MCF 10A (cell line): ENCODE results near the gene IL36RN. TPM values are rescaled to one million over a fixed set of nuclear protein-coding genes. Genes with fewer than 3 reads are reported as not detected.

Experiments
- BruUV-seq: library from RNA; stranded (reverse); fragments of 400-500 nt; replicated peaks from 2 replicates; lab custom pipeline; 2021; lab: Mats Ljungman, UMichigan
- CTCF ChIA-PET: fragments of 300-600 bp; sonication (Branson Sonifier 250); formaldehyde crosslinking; extraction: SDS; loops from one replicate; lab custom pipeline; 2021; ENCODE audit warnings: antibody characterized with exemption, inconsistent platforms; lab: Yijun Ruan, JAX
- POLR2A ChIA-PET: fragments of 300-600, 350-650 bp; sonication (Branson Sonifier 250); formaldehyde crosslinking; extraction: SDS; loops from one replicate; lab custom pipeline; 2020; ENCODE audit warnings: antibody characterized with exemption, inconsistent platforms; lab: Yijun Ruan, JAX
- DNase-seq: peaks from one replicate; pipeline ENCODE4 v3.0.0-alpha.2; 2018; ENCODE audit not compliant: unreplicated experiment
- H3K27ac Mint-ChIP-seq: one replicate; pipeline ENCODE4 v1.8.0; 2022; ENCODE audit warnings: mild to moderate bottlenecking, low read depth, mixed read lengths; ENCODE audit not compliant: unreplicated experiment
- H3K27me3 Mint-ChIP-seq: one replicate; pipeline ENCODE4 v1.8.0; 2022; ENCODE audit warnings: mixed read lengths; ENCODE audit not compliant: insufficient read depth, unreplicated experiment
- H3K36me3 Mint-ChIP-seq: one replicate; pipeline ENCODE4 v1.8.0; 2022; ENCODE audit warnings: mild to moderate bottlenecking, moderate library complexity, mixed read lengths; ENCODE audit not compliant: insufficient read depth, unreplicated experiment
- H3K4me1 Mint-ChIP-seq: one replicate; pipeline ENCODE4 v1.8.0; 2022; ENCODE audit warnings: mixed read lengths; ENCODE audit not compliant: insufficient read depth, unreplicated experiment
- H3K4me3 Mint-ChIP-seq: one replicate; pipeline ENCODE4 v1.8.0; 2022; ENCODE audit warnings: mild to moderate bottlenecking, moderate library complexity, mixed read lengths; ENCODE audit not compliant: unreplicated experiment
- H3K9me3 Mint-ChIP-seq: one replicate; pipeline ENCODE4 v1.8.0; 2022; ENCODE audit warnings: mixed read lengths; ENCODE audit not compliant: unreplicated experiment
- intact Hi-C: fragments of 100-400 bp; cut with micrococcal nuclease; formaldehyde crosslinking; loops from 2 replicates; pipeline ENCODE4 v1.14.1; 2022
- total RNA-seq: library from RNA; stranded (reverse); gene quantifications from 2 replicates; pipeline ENCODE4 v1.2.3, GENCODE V29; 2022
- TF ChIP-seq, protein P1 (sequence below): fragments of 200-600 bp; IDR thresholded peaks from one replicate; pipeline ENCODE4 v1.8.0; 2022; ENCODE audit warnings: antibody characterized with exemption, mild to moderate bottlenecking; ENCODE audit not compliant: unreplicated experiment

Gene IL36RN
- total RNA-seq, 1 experiment from 2014 or later = not detected

DNA sequence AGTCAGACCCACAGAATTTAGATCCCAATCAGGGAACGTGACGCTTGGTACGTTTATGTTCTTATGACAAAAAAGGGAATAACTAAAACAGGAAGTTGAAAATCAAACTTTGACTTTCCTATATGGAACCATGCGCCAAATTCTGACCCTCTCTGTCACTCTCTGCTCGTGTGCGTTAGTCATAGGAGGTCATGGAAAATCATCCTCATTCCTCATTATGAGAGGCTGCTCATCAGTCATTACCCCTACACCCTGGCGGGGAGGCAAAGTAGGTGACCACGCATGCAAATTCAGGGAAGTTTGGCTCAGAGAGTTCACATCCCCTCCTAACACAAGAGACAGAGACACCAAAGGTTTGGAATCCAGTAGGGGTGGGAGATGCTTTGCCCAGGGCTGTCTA lies 24.3 kb downstream of the IL36RN start:
- TF ChIP-seq, protein P1, sequence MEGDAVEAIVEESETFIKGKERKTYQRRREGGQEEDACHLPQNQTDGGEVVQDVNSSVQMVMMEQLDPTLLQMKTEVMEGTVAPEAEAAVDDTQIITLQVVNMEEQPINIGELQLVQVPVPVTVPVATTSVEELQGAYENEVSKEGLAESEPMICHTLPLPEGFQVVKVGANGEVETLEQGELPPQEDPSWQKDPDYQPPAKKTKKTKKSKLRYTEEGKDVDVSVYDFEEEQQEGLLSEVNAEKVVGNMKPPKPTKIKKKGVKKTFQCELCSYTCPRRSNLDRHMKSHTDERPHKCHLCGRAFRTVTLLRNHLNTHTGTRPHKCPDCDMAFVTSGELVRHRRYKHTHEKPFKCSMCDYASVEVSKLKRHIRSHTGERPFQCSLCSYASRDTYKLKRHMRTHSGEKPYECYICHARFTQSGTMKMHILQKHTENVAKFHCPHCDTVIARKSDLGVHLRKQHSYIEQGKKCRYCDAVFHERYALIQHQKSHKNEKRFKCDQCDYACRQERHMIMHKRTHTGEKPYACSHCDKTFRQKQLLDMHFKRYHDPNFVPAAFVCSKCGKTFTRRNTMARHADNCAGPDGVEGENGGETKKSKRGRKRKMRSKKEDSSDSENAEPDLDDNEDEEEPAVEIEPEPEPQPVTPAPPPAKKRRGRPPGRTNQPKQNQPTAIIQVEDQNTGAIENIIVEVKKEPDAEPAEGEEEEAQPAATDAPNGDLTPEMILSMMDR = no peak
- DNase-seq = no peak
- Mint-ChIP-seq H3K4me3 (no peak overlapping the region), H3K36me3 (no peaks in the 10 kb centered on the region), H3K27me3 (no peaks in the 10 kb centered on the region), H3K4me1 (peaks cover 33% of the 10 kb centered on the region), H3K9me3 (no peaks in the 10 kb centered on the region), H3K27ac (no peak overlapping the region)
- no TSS peak for BruUV-seq
- ChIA-PET POLR2A (interaction anchor here (0.7 kb wide), 1 partner anchor 33 kb away, joined by 3 read pairs; no protein-coding TSS in a partner anchor), CTCF (interaction anchor here (0.6 to 12.2 kb wide), 7 partner anchors 19 to 306 kb away, joined by 3 to 267 read pairs (median 5); no protein-coding TSS in a partner anchor)
- intact Hi-C loops = loop anchor here (5.0 kb wide), 1 partner anchor 309 kb away; no protein-coding TSS in a partner anchor

DNA sequence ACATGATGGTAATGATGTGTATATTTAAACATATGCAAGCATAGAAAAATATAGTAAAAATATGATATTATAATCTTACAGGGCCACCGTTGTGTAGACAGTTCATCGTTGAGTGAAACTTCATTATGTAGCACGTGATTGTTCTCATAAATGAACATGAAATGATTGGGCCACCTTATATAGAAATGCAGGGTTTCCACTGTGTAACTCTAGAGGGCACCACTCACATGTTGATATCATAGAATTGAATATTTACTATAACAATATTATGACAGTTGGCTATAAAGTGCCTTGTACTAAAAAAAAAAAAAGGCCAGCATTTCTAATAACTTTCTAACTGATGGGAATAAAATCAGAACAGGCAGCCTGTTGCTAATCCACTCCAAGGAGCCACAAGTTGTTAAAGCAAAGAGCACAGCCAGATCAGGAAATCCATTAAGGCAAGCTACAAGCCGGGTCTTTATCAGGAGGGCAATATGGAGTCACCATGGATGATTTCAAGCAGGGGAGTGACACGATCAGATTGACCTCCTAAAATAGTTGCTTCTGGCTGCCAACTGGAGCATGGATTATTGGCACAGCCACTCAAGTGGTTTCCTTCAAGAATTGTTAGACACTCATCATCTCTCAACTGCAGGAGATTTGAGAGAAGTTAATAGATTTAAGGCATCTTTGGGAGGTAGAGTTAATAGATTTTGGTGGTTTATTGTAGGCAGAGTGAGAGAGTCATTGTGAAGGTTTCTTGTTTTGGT lies 25.4 kb downstream of the IL36RN start:
- BruUV-seq = no TSS peak
- Mint-ChIP-seq H3K27me3 (no peaks in the 10 kb centered on the region), H3K27ac (no peak overlapping the region), H3K9me3 (no peaks in the 10 kb centered on the region), H3K4me1 (peaks cover 22% of the 10 kb centered on the region), H3K4me3 (no peak overlapping the region), H3K36me3 (no peaks in the 10 kb centered on the region)
- ChIA-PET POLR2A (interaction anchor here (0.6 to 2.0 kb wide), 6 partner anchors 21 to 114 kb away, joined by 3 to 13 read pairs (median 4); no protein-coding TSS in a partner anchor), CTCF (interaction anchor here (0.6 to 12.2 kb wide), 16 partner anchors 9 to 355 kb away, joined by 3 to 267 read pairs (median 4); no protein-coding TSS in a partner anchor)
- intact Hi-C loops = loop anchor here (1.0 to 5.0 kb wide), 2 partner anchors 115 to 308 kb away; no protein-coding TSS in a partner anchor
- TF ChIP-seq, protein P1 = peak; percentile 37
- peak; percentile 38 for DNase-seq

DNA sequence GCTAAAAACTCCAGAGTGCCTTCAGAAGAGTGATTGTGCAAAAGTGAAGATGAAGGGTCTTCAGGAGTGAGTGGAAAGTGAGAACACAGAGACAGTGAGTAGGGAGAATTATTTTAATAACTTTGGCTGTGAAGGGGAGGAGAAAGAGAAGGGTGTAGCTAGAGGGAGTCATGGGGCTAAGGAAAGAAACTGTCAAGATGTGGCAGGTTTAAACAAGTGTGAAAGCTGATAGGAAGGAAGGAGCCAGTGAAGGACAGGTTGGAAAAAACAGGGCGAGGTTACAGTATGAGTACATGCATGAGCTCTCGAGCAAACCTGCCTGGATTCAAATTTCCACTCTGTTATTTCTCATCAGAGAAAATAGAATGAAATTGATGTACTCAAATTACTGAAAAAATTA lies 26.5 kb downstream of the IL36RN start:
- H3K27ac Mint-ChIP-seq = no peak overlapping the region
- POLR2A ChIA-PET = interaction anchor here (0.6 to 2.0 kb wide), 6 partner anchors 21 to 113 kb away, joined by 3 to 13 read pairs (median 4); no protein-coding TSS in a partner anchor
- intact Hi-C loops = no loop called here
- CTCF ChIA-PET = interaction anchor here (0.7 to 12.2 kb wide), 14 partner anchors 9 to 305 kb away, joined by 3 to 267 read pairs (median 4); no protein-coding TSS in a partner anchor
- H3K4me1 Mint-ChIP-seq = peaks cover 11% of the 10 kb centered on the region
- no peaks in the 10 kb centered on the region for H3K36me3 Mint-ChIP-seq
- no peaks in the 10 kb centered on the region for H3K9me3 Mint-ChIP-seq
- DNase-seq = peak; percentile 52
- no peaks in the 10 kb centered on the region for H3K27me3 Mint-ChIP-seq
- TF ChIP-seq, protein P1 = no peak
- BruUV-seq = no TSS peak
- no peak overlapping the region for H3K4me3 Mint-ChIP-seq
